GM06990 (cell line): ENCODE results near the gene TAF6.

Experiments used
- DNase-seq: peaks from one replicate; pipeline ENCODE4 v3.0.0-alpha.2; 2011; ENCODE audit not compliant: insufficient read length; ENCODE audit errors: extremely low read depth
- H3K27me3 ChIP-seq: replicated peaks from 2 replicates; pipeline ENCODE4 v1.6.0; 2011; ENCODE audit warnings: low read length; ENCODE audit not compliant: control insufficient read depth, insufficient read depth
- H3K36me3 ChIP-seq: 2 replicates; pipeline ENCODE4 v1.5.1; 2011; ENCODE audit warnings: low read length; ENCODE audit not compliant: control insufficient read depth, insufficient read depth
- H3K4me3 ChIP-seq: replicated peaks from 2 replicates; pipeline ENCODE4 v1.5.1; 2011; ENCODE audit warnings: low read depth, mild to moderate bottlenecking, control low read depth, low read length
- CTCF ChIP-seq: IDR thresholded peaks from 2 replicates; pipeline ENCODE4 v1.5.1; 2011; ENCODE audit warnings: low read length, control low read depth, mild to moderate bottlenecking, inconsistent platforms; ENCODE audit not compliant: insufficient read depth, poor library complexity, severe bottlenecking

Gene TAF6

GRCh38 chr7:100080907-100081534 lies 38.1 kb downstream of the TAF6 start:
- TF ChIP-seq CTCF = no peak
- no peak for DNase-seq
- H3K27me3 ChIP-seq = no peaks in the 10 kb centered on the region

GRCh38 chr7:100079024-100079560 lies 40.1 kb downstream of the TAF6 start:
- no peaks in the 10 kb centered on the region for H3K27me3 ChIP-seq

More at GRCh38 chr7:100080907-100081534, 38.1 kb downstream of the TAF6 start:
- peaks cover 8% of the 10 kb centered on the region for H3K36me3 ChIP-seq
- peak overlapping the region; percentile 93 for H3K4me3 ChIP-seq

GRCh38 chr7:100077205-100077604 lies 42.0 kb downstream of the TAF6 start:
- no peak overlapping the region for H3K4me3 ChIP-seq
- no peak for TF ChIP-seq CTCF
- peaks cover 36% of the 10 kb centered on the region for H3K36me3 ChIP-seq
- H3K27me3 ChIP-seq = no peaks in the 10 kb centered on the region
- DNase-seq = no peak

More at GRCh38 chr7:100079024-100079560, 40.1 kb downstream of the TAF6 start:
- TF ChIP-seq CTCF = no peak
- DNase-seq = no peak
- Histone ChIP-seq H3K36me3 (peaks cover 21% of the 10 kb centered on the region), H3K4me3 (no peak overlapping the region)

GRCh38 chr7:100075418-100075817 lies 43.7 kb downstream of the TAF6 start:
- H3K36me3 ChIP-seq = peaks cover 50% of the 10 kb centered on the region
- no peak for DNase-seq
- no peak for TF ChIP-seq CTCF
- H3K4me3 ChIP-seq = no peak overlapping the region
- H3K27me3 ChIP-seq = no peaks in the 10 kb centered on the region

GRCh38 chr7:100074841-100075240 lies 44.3 kb downstream of the TAF6 start:
- no peaks in the 10 kb centered on the region for H3K27me3 ChIP-seq
- no peak overlapping the region for H3K4me3 ChIP-seq
- peaks cover 56% of the 10 kb centered on the region for H3K36me3 ChIP-seq
- DNase-seq = no peak
- no peak for TF ChIP-seq CTCF
